ENCODE data around the gene SLC16A3.

Gene SLC16A3

GRCh38 chr17:82272495-82273326 lies 43.9 kb downstream of the SLC16A3 start:
- H3K27ac ChIP-seq (replicated peaks): peak overlapping the region; percentile 99
- H3K4me3 ChIP-seq (replicated peaks; ENCODE audit: insufficient read depth, low read length): peak overlapping the region; percentile 82
- DNase-seq (ENCODE audit: low read depth in 1 of 2, low spot score in 1 of 2): peak; percentile 20 to 76
- TF ChIP-seq, protein P1, sequence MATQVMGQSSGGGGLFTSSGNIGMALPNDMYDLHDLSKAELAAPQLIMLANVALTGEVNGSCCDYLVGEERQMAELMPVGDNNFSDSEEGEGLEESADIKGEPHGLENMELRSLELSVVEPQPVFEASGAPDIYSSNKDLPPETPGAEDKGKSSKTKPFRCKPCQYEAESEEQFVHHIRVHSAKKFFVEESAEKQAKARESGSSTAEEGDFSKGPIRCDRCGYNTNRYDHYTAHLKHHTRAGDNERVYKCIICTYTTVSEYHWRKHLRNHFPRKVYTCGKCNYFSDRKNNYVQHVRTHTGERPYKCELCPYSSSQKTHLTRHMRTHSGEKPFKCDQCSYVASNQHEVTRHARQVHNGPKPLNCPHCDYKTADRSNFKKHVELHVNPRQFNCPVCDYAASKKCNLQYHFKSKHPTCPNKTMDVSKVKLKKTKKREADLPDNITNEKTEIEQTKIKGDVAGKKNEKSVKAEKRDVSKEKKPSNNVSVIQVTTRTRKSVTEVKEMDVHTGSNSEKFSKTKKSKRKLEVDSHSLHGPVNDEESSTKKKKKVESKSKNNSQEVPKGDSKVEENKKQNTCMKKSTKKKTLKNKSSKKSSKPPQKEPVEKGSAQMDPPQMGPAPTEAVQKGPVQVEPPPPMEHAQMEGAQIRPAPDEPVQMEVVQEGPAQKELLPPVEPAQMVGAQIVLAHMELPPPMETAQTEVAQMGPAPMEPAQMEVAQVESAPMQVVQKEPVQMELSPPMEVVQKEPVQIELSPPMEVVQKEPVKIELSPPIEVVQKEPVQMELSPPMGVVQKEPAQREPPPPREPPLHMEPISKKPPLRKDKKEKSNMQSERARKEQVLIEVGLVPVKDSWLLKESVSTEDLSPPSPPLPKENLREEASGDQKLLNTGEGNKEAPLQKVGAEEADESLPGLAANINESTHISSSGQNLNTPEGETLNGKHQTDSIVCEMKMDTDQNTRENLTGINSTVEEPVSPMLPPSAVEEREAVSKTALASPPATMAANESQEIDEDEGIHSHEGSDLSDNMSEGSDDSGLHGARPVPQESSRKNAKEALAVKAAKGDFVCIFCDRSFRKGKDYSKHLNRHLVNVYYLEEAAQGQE (IDR thresholded peaks at IDR 0.05; ENCODE audit: insufficient replicate concordance, low read depth): no peak
- no peak for TF ChIP-seq CTCF (IDR thresholded peaks at IDR 0.05; ENCODE audit: insufficient read depth, low read length)
- TF ChIP-seq POLR2AphosphoS5 (IDR thresholded peaks at IDR 0.05; ENCODE audit: low read depth): no peak
- no peak for TF ChIP-seq SPI1 (IDR thresholded peaks at IDR 0.05; ENCODE audit: borderline replicate concordance, low read depth)
- no peak for TF ChIP-seq GABPA (IDR thresholded peaks at IDR 0.05; ENCODE audit: low read depth)
- no peaks in the 10 kb centered on the region for H3K27me3 ChIP-seq (ENCODE audit: insufficient read depth, poor library complexity, severe bottlenecking)

- peak; percentile 76 to 84 for DNase-seq (ENCODE audit: low read depth in 1 of 2, low spot score in 1 of 2)
- H3K27me3 ChIP-seq (ENCODE audit: insufficient read depth, poor library complexity, severe bottlenecking): no peaks in the 10 kb centered on the region
- H3K27ac ChIP-seq (replicated peaks): peak within 1 kb of the TSS; percentile 99
- TF ChIP-seq POLR2AphosphoS5 (IDR thresholded peaks at IDR 0.05; ENCODE audit: low read depth) (peak; percentile 61; the same call in 1 of the 2 replicates), SPI1 (IDR thresholded peaks at IDR 0.05; ENCODE audit: borderline replicate concordance, low read depth) (peak; percentile 86), CTCF (IDR thresholded peaks at IDR 0.05; ENCODE audit: insufficient read depth, low read length) (no peak), GABPA (IDR thresholded peaks at IDR 0.05; ENCODE audit: low read depth) (no peak)
- TF ChIP-seq, protein P1 (IDR thresholded peaks at IDR 0.05; ENCODE audit: insufficient replicate concordance, low read depth): peak; percentile 55
- peak within 1 kb of the TSS; percentile 82 for H3K4me3 ChIP-seq (replicated peaks; ENCODE audit: insufficient read depth, low read length)
Measured at GRCh38 chr17:82273327-82274133, 44.7 kb downstream of the SLC16A3 start, which contains the start of gene CSNK1D. CSNK1D (minus strand) TSS chr17:82273700; CDS start chr17:82273381, 319 bp downstream.

GRCh38 chr17:82274134-82275020 lies 45.5 kb downstream of the SLC16A3 start:
- TF ChIP-seq SPI1 (IDR thresholded peaks at IDR 0.05; ENCODE audit: borderline replicate concordance, low read depth): no peak
- TF ChIP-seq, protein P1 (IDR thresholded peaks at IDR 0.05; ENCODE audit: insufficient replicate concordance, low read depth): no peak
- TF ChIP-seq GABPA (IDR thresholded peaks at IDR 0.05; ENCODE audit: low read depth): no peak
- TF ChIP-seq POLR2AphosphoS5 (IDR thresholded peaks at IDR 0.05; ENCODE audit: low read depth): no peak
- no peak for TF ChIP-seq CTCF (IDR thresholded peaks at IDR 0.05; ENCODE audit: insufficient read depth, low read length)
- peak overlapping the region; percentile 99 for H3K27ac ChIP-seq (replicated peaks)
- no peak overlapping the region for H3K4me3 ChIP-seq (replicated peaks; ENCODE audit: insufficient read depth, low read length)
- DNase-seq (ENCODE audit: low read depth in 1 of 2, low spot score in 1 of 2): no peak
- H3K27me3 ChIP-seq (ENCODE audit: insufficient read depth, poor library complexity, severe bottlenecking): no peaks in the 10 kb centered on the region

All from HL-60 (cell line).